ENCODE data around the gene HEPN1.

- TF ChIP-seq CTCF (IDR thresholded peaks at IDR 0.05), result no peak
- TF ChIP-seq POLR2AphosphoS5 (IDR thresholded peaks at IDR 0.05; ENCODE audit: low read depth, low read length), result no peak
- TF ChIP-seq REST (IDR thresholded peaks at IDR 0.05; ENCODE audit: insufficient read depth in 1 of 2, low read depth in 2 of 2, low read length in 1 of 2), result no peak
Measured at GRCh38 chr11:124941703-124942102, 22.7 kb downstream of the HEPN1 start.
